RWPE1 (cell line): ENCODE measurements around the gene HTR3E.
"Not testable (repeated sequence)": the region's sequence is repeated elsewhere in the genome, so short reads cannot be mapped to it uniquely, and the experiment has no call there.

ENCODE experiments used
- CTCF ChIA-PET: fragments of 350-600 bp; sonication (Branson Sonifier 250); formaldehyde crosslinking; extraction: SDS; loops from one replicate; lab custom pipeline; 2021; lab: Yijun Ruan, JAX
- POLR2A ChIA-PET: fragments of 400-600 bp; formaldehyde crosslinking; extraction: SDS; loops from one replicate; lab custom pipeline; 2020; ENCODE audit warnings: antibody characterized with exemption; ENCODE audit not compliant: low non-redundant PET; lab: Yijun Ruan, JAX
- DNase-seq: peaks from one replicate; pipeline ENCODE4 v3.0.0; 2012; ENCODE audit warnings: low spot score
- H3K27ac ChIP-seq: fragments of 450-650 bp; 2 replicates; pipeline ENCODE4 v1.5.1; 2017
- CTCF ChIP-seq: fragments of 450-650 bp; conservative IDR thresholded peaks from 2 replicates; pipeline ENCODE4 v1.5.1; 2017; ENCODE audit warnings: low read depth, mild to moderate bottlenecking

Gene HTR3E

GRCh38 chr3:184066211-184066610, 30.7 kb upstream of the HTR3E start:
- no peak for TF ChIP-seq CTCF
- H3K27ac ChIP-seq = no peak overlapping the region
- no peak for DNase-seq
- CTCF ChIA-PET = no interaction called here
- POLR2A ChIA-PET = no interaction called here

GRCh38 chr3:184067573-184068055, 29.2 kb upstream of the HTR3E start:
- no peak for DNase-seq
- no peak for TF ChIP-seq CTCF
- ChIA-PET POLR2A (no interaction called here), CTCF (no interaction called here)
- H3K27ac ChIP-seq = no peak overlapping the region

DNA sequence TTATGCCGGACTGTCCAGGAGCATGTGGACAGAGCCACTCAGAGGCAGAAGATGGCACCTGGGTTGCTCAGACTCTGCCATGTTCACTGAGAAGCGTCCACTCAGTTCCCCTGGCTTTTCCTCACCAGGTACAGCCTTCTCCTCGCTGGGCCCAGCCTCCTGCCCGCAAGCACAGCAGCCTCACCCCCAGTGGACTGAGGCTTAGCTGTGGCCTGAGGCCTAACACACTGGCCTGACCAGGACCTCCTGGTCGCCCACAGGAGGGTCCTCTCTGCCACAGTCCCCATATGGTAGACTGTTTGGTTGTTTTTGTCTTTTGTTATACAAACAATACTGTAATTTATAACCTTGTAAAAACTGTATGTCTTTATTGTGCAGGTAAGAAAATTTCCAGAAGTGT, 28.5 kb upstream of the HTR3E start:
- no peak overlapping the region for H3K27ac ChIP-seq
- no peak for TF ChIP-seq CTCF
- POLR2A ChIA-PET = no interaction called here
- DNase-seq = no peak
- CTCF ChIA-PET = no interaction called here

DNA sequence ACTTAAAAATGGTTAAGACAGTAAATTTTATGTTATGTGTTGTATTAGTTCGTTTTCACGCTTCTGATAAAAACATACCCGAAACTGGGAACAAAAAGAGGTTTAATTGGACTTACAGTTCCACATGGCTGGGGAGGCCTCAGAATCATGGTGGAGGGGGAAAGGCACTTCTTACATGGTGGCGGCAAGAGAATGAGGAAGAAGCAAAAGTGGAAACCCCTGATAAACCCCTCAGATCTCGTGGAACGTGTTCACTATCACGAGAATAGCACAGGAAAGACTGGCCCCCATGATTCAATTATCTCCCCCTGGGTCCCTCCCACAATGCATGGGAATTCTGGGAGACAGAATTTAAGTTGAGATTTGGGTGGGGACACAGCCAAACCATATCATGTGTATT, 25.7 kb upstream of the HTR3E start:
- DNase-seq, POLR2A ChIA-PET, H3K27ac ChIP-seq, CTCF ChIA-PET: not testable (repeated sequence)

DNA sequence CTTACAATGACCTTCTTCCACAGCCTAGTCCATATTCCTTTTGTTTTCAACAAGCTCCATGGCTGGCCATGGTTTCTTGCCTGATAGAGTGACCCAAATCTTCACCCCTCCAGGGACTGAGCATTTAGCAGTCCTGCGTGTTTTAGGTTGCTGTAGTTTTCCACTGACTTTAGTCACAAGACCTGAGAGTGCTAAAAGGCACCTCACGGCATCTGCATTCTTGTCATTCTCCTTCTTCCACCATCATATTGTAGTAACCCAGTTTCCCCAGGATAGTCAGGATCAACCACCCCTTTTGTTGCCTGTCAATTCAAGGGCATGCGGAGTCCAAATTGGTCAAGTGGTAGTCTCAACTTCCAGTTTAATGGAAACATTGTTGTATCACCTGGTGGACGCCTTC, 23.2 kb upstream of the HTR3E start:
- H3K27ac ChIP-seq = no peak overlapping the region
- no peak for DNase-seq
- no peak for TF ChIP-seq CTCF
- POLR2A ChIA-PET = no interaction called here
- CTCF ChIA-PET = no interaction called here

- no peak for TF ChIP-seq CTCF
- H3K27ac ChIP-seq = no peak overlapping the region
- CTCF ChIA-PET = no interaction called here
- POLR2A ChIA-PET = no interaction called here
- DNase-seq = no peak
These were observed 21.0 kb upstream of the HTR3E start for GRCh38 chr3:184075901-184076300.

DNA sequence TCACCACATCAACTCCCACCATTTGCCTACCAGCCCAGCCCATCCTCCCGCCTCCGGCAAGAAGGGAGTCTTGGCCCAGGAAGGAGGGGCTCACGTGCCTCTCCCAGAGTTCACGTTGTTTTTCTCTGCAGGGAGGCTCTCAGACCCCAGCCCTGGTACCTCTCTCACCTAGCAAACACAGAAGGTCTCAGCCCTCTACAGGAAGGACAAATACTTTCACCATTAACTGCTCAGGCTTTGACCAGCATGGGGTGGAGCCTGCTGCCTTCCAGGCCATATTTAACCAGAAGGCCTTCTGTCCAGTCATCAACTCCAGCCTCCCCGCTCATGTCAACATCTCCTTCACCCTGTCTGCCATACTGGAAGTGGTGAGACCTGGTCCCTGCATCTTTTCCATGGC, 19.0 kb upstream of the HTR3E start:
- ChIA-PET POLR2A (no interaction called here), CTCF (no interaction called here)
- DNase-seq = no peak
- H3K27ac ChIP-seq = no peak overlapping the region
- no peak for TF ChIP-seq CTCF
